Measurements from ENCODE around the gene PAMR1.

PAMR1 gene

DNA sequence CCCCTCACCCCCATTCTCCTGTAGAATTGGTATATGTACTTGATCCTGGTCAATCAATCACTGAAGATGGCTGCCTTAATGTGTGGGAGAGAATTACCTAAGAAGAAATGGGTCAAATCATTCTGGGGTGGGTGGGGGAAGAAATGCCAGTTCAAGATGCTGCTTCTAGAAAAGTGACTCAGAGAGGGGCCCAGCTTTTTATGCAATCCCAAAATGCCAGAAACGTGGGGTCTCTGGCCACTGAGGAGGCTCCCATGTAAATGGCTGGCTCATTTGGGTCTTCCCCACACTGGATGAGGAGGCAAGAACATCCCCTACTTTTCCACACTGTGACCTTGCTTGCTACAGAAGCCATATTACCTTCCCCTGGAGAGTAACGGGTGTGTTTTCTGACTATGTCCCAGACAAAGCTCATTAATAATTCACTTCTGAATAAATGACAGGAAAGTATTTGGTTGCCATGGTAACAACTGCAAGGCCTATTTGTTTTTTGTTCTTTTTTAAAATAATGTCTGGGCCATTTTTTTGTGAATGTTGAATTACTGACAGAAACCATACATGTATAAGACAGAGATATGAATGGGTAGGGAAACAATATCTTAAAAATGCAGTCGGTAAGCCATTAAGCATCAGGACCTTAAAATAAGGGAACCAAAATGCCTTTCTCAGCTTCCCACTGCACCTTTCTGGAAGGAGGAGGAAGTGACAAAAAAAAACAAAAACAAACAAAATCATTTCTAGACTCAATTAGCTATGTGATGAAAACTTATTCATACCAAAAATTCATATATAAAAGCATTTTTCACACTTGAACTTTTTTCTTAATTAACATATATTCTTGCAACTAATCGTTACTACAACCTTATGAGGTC is 138.1 kb downstream of the PAMR1 start:
- no peak for DNase-seq (ENCODE audit: low spot score)
- in situ Hi-C loops (cut with MboI; ENCODE audit: low sequenced_read_pairs, unreplicated experiment): no loop called here
- TF ChIP-seq, protein P1, sequence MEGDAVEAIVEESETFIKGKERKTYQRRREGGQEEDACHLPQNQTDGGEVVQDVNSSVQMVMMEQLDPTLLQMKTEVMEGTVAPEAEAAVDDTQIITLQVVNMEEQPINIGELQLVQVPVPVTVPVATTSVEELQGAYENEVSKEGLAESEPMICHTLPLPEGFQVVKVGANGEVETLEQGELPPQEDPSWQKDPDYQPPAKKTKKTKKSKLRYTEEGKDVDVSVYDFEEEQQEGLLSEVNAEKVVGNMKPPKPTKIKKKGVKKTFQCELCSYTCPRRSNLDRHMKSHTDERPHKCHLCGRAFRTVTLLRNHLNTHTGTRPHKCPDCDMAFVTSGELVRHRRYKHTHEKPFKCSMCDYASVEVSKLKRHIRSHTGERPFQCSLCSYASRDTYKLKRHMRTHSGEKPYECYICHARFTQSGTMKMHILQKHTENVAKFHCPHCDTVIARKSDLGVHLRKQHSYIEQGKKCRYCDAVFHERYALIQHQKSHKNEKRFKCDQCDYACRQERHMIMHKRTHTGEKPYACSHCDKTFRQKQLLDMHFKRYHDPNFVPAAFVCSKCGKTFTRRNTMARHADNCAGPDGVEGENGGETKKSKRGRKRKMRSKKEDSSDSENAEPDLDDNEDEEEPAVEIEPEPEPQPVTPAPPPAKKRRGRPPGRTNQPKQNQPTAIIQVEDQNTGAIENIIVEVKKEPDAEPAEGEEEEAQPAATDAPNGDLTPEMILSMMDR (IDR thresholded peaks at IDR 0.05; ENCODE audit: borderline replicate concordance, control extremely low read depth, extremely low read depth, insufficient read depth, missing control alignments): no peak

DNA sequence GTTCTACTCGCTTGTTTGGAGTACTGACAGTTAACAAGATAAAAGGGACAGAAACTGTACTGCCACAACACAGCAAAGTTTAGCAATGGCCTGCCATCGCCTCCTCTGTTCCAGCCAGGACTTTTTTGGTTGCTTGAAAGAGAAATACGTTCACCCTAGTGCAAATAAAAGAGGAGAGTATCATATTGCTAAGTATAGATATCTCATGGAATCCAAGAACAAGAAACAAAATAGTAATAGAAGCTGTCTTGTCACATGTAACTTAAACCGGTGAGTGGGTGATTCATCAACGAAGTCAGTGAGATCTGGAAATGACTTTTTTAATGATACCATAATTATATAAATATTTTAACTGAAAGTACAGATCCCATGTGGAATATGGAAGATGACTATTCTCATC is 141.5 kb downstream of the PAMR1 start:
- TF ChIP-seq, protein P1 (IDR thresholded peaks at IDR 0.05; ENCODE audit: borderline replicate concordance, control extremely low read depth, extremely low read depth, insufficient read depth, missing control alignments): no peak
- DNase-seq (ENCODE audit: low spot score): no peak
- in situ Hi-C loops (cut with MboI; ENCODE audit: low sequenced_read_pairs, unreplicated experiment): no loop called here

Measured in GM13976 (cell line).